ENCODE data around the gene RAB6C.
"Not testable (repeated sequence)": the region's sequence is repeated elsewhere in the genome, so short reads cannot be mapped to it uniquely, and the experiment has no call there.

The RAB6C gene

DNA sequence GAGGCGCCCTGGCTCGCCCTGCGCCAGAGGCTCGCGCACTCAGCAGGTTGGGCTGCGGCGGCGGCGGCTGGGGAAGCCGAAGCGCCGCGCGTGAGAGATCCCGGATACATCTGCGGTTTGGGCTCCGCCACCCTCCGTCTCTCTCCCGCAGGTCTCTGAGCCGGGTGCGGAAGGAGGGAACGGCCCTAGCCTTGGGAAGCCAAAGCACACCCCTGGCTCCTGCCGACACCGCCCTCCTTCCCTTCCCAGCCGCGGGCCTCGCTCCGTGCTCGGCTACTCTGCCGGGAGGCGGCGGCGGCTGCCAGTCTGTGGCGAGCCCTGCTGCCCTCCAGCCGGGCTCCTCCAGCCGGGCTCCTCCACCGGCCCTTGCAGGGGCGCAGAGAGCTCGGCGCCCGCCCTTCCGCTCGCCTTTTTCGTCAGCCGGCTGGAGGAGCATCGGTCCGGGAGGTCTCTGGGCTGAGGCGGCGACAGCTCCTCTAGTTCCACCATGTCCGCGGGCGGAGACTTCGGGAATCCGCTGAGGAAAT is at the start of gene RAB6C:
TSS of gene RAB6C (plus strand) at position 38 of the 527 bp plus-strand sequence. CDS start at position 488, 450 bp downstream.
- peak; percentile 68 for DNase-seq (ENCODE audit: low spot score)

DNA sequence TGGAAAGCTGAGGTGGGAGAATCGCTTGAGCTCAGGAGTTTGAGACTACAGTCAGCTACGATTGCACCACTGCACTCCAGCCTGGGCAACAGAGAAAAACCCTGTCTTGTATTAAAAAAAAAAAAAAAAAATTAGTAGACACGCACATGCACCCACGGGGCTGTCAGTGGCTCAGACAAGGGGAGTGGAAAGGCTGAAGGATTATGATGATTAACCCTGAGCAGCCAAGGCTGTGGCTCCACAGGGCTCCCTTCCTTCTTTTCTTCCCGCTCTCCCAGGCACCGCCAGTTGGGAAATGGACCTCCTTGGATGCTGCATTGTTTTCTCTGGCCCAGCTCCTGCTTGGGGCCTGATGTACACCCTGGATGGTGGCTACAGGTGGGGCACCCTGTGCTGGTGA is 49.0 kb upstream of the RAB6C start:
- DNase-seq (ENCODE audit: low spot score) = no peak

DNA sequence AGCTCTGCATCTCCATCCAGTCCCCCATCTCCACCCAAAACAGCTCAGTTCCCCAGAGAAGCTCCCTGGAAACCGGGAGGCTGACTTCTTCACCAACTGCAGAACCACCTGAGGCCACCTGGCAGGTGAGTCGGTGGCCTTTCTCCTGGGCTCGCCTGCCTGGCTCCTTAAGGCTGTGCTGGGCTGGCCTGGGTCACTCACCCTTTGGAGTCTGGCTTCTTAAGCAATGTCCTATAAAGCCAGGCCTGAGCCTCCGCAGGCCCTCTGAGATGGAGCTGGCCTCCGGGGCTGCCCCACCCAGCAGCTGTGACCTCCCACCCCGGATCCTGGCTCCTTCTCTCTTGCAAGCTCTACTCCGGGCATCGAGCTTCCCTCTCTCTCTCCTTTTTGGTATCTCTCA is 46.1 kb upstream of the RAB6C start:
- not testable (repeated sequence) for DNase-seq (ENCODE audit: low spot score)

DNA sequence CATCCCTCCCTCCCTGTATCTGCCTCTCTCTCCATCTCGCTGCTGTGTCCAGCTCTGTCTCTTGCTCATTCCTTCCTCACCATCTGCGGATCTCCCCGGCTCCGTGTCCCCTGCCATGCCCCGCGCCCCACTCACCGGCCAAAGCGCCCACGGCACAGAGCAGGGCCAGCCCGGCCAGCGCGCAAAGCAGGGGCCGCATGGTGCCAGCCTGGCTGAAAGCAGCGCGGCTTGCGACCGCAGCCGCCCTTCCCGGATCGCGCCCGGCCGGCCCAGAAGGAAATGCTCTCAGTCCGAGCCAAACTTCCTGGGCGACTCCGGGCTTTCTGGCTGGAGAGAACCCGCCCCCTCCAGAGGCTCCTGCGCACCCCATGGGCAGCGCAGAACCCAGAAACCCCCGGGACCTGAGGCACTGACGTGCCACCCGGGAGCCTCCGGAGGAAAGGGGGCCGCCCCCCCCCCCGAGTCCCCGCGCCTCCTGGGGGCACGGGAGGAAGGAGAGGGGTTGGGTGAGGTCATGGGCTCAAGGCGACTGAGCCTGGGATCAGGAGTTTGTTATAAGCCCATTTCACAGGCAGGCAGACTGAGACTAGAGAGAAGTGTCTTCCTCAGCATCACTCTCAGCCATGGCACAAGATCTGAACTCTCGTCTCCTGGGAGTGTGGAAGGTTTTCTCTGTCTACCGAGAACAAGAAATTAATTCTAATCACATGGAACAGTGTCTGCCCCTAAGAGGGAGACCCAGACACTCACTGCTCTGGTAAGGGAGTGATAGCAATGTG is 45.2 kb upstream of the RAB6C start:
- DNase-seq (ENCODE audit: low spot score) = no peak

DNA sequence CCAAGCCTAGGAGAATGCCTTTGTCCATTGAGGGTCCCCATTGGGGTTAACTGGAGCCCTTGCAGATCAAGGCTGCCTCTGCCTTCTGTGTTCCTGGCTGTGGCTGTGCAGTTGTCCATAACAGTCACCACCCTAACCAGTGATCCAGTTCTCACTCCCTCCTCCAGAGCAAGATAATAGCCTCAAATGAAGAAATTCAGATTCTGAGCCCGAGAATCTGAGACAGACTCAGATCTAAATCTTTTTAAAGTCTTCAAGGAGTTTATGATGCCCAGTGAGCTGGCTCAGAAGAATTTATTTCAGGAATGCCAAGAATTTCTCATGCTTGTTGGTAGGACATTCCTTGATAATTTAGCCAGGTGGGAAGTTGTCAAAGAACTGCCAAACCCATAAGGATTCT is 44.3 kb upstream of the RAB6C start:
- DNase-seq (ENCODE audit: low spot score) = no peak

DNA sequence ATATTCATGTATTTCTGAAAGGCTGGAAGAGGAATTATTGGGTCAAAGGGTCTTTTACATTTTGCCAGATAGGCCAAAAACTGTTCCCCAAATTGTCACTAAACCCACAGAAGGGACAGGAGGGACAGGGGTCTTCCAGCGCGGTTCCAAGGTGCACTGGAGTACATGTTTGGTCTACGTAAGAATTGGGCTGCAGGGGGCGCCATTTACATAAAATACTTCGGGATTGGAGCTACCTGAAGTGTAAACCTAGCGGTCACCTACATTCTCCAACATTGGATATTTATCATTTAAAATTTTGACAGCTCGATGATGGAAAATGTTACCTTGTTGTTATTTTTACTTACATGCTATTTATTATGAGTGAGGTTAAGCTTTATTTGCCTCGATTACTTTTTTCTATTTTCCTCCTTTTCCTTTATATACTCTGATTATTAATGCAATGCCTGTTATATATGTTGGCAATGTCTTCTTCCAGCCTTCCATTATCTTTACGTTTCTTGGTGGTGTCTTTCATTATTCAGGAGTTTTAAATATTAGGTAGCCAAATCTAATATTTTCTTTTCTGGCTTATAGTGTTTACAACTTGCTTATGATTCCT is 43.0 kb upstream of the RAB6C start:
- no peak for DNase-seq (ENCODE audit: low spot score)

DNA sequence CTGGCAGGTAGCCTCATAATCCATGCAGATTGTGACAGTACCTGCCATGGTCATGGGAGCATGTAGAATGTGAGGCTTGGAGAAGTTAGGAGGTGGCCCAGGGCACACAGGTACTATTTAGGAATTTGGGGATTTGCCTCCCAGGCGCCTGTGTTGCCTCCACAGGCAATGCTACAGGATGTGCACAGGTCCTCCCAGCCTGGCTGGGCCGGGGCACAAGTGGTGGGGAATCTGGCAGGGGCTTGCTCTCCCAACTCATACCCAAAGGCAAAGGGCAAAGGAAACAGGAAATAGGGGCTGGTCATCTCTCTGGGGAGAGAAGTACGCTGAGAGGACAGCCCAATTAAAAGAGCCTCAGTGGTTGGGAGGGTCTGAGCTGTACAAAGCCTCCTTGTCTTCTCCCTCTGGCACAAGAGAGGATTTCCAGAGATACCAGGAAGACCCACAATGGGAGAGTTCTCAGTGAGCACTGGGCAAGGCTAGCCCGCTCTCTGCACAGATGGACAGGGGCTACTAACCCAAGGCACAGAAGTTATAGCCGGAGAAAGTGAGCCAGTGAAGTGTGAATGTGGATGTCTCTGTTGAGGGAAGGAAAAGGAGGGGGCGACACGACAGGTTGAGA is 40.5 kb upstream of the RAB6C start:
- not testable (repeated sequence) for DNase-seq (ENCODE audit: low spot score)

DNA sequence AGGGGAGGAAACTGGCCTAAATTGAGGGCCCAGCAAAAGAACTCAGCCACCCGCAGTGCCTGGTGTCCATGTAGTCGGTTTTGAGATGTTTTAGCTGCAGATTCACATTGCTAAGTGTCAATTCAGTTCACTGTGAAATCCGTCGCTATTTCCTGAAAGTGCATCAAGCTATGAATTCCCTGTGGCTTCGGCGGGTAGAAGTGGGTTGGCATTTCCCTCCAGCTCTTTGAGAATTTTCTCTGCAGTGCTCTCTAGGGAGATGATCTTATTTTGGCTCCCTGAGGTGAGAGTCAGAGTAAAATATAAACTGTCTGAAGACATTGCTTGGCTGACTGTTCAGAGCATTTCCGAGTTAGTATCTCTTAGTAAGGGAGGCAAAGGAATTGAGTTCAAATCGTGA is 36.0 kb upstream of the RAB6C start:
- not testable (repeated sequence) for DNase-seq (ENCODE audit: low spot score)

DNA sequence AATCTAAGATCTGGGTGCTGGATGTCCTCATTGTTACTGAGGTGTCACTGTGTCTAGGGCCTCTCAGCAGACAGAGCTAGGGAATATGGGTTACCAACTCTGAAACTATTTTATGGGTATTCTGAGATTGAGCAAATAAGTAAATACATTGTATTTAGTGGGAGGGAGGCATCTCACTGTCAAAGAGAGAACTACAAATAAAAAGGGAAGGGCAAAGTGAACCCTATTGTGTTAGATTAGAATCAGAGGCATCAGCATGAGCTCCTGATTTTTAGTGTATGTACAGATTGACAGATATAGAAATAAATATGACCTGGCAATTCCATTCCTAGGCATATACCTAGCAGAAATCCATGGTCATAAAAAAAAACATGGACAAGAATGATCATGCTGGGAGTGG is 33.9 kb upstream of the RAB6C start:
- no peak for DNase-seq (ENCODE audit: low spot score)

DNA sequence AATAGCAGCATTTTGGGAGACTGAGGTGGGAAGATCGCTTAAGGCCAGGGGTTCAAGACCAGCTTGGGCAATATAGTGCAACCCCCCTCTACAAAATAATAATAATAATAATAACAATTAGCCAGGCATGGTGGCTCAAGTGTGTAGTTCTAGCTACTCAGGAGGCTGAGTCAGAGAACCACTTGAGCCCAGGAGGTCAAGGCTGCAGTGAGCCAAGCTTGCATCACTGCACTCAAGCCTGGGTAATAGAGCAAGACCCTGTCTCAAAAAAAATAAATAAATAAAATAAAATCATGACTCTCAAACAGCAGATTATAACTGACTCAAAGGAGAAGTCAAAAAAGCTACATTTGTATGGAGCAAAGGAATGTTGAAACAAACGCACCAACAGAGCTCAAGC is 31.8 kb upstream of the RAB6C start:
- DNase-seq (ENCODE audit: low spot score) = not testable (repeated sequence)

DNA sequence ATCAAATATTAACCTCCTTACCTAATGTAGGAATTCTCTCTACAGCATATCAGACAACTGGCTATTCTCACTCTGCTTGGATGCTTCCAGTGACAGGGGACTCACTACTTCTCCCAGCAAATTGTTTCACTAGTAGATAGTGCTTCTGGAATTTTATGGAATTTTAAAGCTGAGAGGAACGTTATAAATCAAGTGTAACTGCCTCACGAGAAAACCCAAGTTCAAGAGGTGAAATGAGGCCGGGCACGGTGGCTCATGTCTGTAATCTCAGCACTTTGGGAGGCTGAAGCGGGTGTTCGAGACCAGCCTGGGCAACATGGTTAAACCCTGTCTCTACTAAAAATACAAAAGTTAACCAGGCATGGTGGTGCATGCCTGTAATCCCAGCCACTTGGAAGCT is 23.3 kb upstream of the RAB6C start:
- not testable (repeated sequence) for DNase-seq (ENCODE audit: low spot score)

DNA sequence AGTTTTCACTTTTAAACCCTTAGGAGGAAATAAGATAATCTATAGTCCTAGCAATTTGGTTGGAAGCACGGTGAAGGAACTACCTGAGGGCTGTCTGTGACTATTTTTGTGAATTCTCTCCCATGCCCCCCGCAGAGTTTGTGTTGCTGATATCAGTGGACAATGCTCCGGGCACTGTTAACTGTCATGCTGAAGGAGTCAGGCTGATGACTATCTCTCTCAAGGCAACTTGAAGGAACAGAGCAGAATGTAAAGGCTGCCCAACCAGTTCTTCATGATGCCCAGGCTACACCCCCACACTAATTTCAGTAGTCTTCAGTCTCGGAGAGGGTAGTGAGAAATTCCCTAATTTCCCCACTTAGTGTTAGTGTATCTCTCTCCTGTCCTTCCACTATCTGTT is 21.6 kb upstream of the RAB6C start:
- DNase-seq (ENCODE audit: low spot score) = no peak

DNA sequence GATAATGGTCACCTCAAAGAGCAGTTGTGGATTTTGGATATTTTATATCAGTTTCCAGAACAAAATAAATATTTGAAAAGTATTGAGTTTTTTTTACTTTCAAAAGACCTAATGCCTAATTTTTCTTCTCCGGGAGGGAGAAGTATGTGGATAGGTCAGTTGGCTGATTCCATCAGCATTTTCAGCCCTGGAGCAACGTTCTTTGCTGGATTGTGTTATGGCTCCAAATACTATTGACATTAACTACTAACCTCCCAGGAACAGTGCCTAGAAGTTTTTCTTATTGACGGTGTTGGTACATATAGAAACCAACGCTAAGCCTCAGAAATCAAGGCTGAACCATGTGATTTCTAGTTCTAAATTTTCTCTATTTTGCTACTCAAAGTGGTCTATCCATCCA is 20.7 kb upstream of the RAB6C start:
- DNase-seq (ENCODE audit: low spot score) = not testable (repeated sequence)

DNA sequence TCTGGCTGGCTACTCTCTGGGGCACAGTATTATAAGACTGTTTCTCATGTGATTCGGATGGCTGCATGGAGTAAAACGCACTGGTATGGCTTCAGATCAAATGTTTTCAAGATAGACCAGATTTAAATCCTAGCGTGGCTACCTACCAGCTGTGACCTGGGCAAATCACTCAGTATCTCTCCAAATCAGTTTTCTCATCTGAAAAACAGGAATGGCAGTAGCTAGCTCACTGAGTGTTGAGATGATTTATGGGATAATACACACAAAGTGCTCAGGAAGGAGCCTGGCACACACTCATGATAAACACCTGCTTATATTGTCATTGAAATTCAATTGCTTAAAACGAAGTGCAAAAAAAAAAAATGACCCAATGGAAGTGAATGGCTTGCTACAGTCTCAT is 10.9 kb upstream of the RAB6C start:
- DNase-seq (ENCODE audit: low spot score) = not testable (repeated sequence)

DNA sequence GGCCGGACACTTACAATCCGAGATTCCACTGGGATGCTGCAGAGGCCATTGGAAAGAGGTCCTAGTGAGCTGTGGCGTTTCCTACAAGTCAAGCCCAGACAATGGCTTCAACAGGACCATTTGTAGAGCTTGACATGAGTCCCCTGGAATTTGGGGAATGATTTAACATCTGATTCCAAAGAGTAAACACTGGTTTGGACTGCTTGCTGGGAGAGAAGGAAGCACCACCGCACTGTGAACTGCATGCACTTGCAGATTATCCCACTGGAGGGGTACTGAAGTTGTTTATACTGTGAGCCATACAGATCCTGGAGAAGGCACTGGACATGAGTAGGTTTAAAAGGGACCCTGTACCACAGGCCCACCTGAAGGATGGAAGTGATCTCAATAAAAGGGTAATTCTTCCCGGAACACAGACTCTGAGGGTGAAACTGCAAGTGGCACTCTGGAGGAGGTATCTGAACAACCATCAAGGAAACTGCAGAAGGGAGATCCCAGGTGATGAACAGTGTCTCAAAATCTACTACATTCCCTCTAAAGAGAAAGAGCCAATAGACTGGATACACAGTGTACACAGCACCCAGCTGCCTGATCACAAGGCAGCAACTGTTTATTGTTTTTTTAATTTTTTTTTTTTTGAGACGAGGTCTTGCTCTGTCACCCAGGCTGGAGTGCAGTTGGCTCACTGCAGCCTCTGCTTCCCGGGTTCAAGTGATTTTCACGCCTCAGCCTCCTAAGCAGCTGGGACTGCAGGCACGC is 4.3 kb upstream of the RAB6C start:
- no peak for DNase-seq (ENCODE audit: low spot score)

DNA sequence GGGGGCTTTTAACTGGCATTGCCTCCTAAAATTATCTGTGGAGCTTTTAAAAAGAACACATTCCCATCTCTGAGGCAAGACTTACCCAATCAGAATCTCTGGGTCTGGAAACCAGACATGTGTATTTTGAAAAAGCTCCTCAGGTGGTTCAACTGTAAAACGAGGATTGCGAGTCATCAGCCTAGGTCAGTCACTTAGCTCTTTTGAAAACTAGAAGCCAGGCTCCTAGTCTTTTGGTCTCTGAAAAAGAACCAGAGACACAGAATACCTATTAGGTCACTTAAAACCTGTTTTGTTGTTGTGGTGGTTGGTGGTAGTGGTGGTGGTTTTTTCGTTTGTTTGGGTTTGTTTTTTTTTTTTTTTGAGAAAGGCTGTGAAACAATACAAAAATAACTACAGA is 2.5 kb upstream of the RAB6C start:
- not testable (repeated sequence) for DNase-seq (ENCODE audit: low spot score)

DNA sequence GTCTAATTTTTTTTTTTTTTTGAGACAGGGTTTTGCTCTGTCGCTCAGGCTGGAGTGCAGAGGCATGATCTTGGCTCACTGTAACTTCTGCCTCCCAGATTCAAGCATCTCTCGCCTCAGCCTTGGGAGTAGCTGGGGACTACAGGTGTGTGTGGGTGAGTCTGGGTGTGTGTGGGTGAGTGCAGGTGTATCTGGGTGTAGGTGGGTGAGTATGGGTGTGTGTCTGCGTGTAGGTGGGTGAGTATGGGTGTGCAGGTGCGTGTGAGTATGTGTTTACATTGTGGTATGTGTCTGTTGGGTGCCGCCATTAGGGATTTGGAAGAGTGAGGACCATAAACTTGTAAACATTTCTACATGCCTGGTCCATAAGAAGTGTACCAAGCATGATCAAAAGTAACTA is 1.5 kb upstream of the RAB6C start:
- no peak for DNase-seq (ENCODE audit: low spot score)

DNA sequence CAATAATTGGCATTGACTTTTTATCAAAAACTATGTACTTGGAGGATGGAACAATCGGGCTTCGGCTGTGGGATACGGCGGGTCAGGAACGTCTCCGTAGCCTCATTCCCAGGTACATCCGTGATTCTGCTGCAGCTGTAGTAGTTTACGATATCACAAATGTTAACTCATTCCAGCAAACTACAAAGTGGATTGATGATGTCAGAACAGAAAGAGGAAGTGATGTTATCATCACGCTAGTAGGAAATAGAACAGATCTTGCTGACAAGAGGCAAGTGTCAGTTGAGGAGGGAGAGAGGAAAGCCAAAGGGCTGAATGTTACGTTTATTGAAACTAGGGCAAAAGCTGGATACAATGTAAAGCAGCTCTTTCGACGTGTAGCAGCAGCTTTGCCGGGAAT is 780 bp downstream of the RAB6C start:
- DNase-seq (ENCODE audit: low spot score) = not testable (repeated sequence)

DNA sequence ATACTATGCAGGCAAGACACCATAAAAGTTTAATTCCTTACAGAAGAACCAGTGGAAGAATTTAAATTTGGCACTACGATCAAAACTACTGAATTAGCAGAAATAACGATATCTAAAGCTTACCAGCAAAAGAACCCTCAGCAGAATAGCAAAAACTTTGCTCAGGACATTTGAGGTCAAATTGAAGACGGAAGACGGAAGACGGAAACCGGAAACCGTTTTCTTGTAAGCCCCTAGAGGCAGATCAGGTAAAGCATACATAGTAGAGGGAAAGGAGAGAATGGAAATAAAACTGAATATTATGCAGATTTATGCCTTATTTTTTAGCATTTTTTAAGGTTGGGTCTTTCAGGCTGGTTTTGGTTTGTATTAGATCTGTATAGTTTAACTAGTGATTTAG is 2.2 kb downstream of the RAB6C start:
- DNase-seq (ENCODE audit: low spot score) = not testable (repeated sequence)

DNA sequence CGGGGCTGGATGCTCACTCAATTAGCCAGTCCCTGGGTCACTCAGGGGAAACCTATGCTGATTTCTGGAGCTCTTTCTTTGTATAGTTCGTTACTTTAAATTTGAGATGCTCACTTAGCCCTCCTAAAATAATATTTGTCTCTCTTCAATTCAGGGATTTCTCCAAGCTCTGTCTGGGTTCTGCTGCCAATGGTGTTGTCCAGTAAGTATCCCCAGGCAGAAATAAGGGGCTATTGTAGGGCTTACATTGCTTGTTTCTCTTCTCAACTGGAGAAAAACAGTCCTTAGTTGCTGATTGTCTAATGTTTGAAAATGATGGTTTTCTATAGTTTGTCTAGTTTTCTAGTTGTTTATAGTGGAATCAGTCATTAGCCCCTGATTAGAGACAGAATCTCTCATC is 5.0 kb downstream of the RAB6C start:
- DNase-seq (ENCODE audit: low spot score) = no peak

DNA sequence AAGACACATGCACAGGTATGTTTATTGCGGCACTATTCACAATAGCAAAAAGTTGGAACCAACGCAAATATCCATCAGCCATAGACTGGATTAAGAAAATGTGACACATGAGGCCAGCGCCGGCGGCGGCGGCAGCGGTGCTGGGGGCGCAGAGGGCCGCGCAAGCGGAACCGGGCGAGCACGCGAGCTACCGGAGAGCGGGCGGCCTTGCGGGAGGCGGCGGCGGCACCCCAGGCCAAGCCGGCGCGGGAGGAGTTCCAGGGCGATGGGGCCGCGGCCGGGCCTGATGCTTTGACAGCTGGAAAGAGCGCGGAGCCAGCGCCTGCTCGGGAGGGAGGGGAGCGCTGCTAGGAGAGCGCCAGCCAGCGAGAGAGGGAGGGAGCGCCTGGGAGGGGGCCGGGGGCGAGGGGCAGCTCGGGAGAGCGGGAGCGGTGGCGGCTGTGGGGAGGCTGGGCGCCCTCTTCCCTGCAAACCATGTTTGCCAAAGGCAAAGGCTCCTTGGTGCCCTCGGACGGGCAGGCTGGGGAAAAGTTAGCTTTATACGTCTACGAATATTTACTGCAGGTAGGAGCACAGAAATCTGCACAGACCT is 13.0 kb downstream of the RAB6C start:
- not testable (repeated sequence) for DNase-seq (ENCODE audit: low spot score)

DNA sequence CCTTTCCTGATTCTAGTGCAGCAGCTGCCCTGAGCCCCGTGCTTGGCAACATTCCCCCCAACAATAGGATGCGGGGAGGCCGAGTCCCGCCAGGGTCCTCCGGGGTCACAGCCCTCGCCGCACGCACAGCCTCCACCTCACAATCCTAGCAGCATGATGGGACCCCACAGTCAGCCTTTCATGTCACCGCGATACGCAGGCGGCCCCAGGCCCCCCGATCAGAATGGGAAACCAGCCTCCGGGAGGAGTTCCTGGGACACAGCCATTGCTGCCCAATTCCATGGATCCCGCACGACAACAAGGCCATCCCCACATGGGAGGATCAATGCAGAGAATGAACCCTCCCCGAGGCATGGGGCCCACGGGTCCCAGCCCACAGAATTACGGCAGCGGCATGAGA is 13.7 kb downstream of the RAB6C start:
- not testable (repeated sequence) for DNase-seq (ENCODE audit: low spot score)

Data from ecto neural progenitor cell (in vitro differentiated cells).